Neural cell (in vitro differentiated cells): ENCODE results near the gene C1orf198. TPM values are rescaled to one million over a fixed set of nuclear protein-coding genes. Genes with fewer than 3 reads are reported as not detected.

ENCODE experiments used
- H2AFZ ChIP-seq: fragments of 200-600, 300-800 bp; sonication (generic), shearing (Covaris generic); 2 replicates; pipeline ENCODE4 v1.6.0; 2014; ENCODE audit warnings: low read depth, mild to moderate bottlenecking, antibody characterized with exemption, low read length, moderate library complexity
- H3F3A ChIP-seq: fragments of 200-600 bp; shearing (Covaris generic); 2 replicates; pipeline ENCODE4 v1.6.1; 2016; ENCODE audit warnings: mild to moderate bottlenecking, moderate library complexity, mixed read lengths, antibody characterized with exemption, low read length; ENCODE audit not compliant: insufficient read depth, poor library complexity, severe bottlenecking
- H3K27ac ChIP-seq: fragments of 200-600, 300-800 bp; sonication (generic), shearing (Covaris generic); 2 replicates; pipeline ENCODE4 v1.5.1; 2014; ENCODE audit warnings: mild to moderate bottlenecking, low read length, moderate library complexity
- H3K27me3 ChIP-seq: fragments of 300-800, 200-600 bp; sonication (generic), shearing (Covaris generic); 2 replicates; pipeline ENCODE4 v1.6.0; 2014; ENCODE audit warnings: mild to moderate bottlenecking, low read depth, low read length, moderate library complexity; ENCODE audit not compliant: insufficient read depth
- H3K36me3 ChIP-seq: fragments of 300-800, 200-600 bp; sonication (generic), shearing (Covaris generic); 2 replicates; pipeline ENCODE4 v1.5.1; 2014; ENCODE audit warnings: mild to moderate bottlenecking, antibody characterized with exemption, low read length, moderate library complexity; ENCODE audit not compliant: insufficient read depth
- H3K4me2 ChIP-seq: fragments of 300-800, 200-600 bp; sonication (generic), shearing (Covaris generic); 2 replicates; pipeline ENCODE4 v1.6.0; 2014; ENCODE audit warnings: mild to moderate bottlenecking, low read length
- H3K4me3 ChIP-seq: fragments of 300-800, 200-600 bp; sonication (generic), shearing (Covaris generic); 2 replicates; pipeline ENCODE4 v1.5.1; 2014; ENCODE audit warnings: mild to moderate bottlenecking, low read length, moderate library complexity
- H3K79me2 ChIP-seq: fragments of 200-600 bp; shearing (Covaris generic); replicated peaks from 2 replicates; pipeline ENCODE4 v1.6.0; 2014; ENCODE audit warnings: mild to moderate bottlenecking, low read length, moderate library complexity; ENCODE audit not compliant: insufficient read depth
- H3K9ac ChIP-seq: fragments of 300-800, 200-600 bp; sonication (generic), shearing (Covaris generic); 2 replicates; pipeline ENCODE4 v1.6.1; 2016; ENCODE audit warnings: mild to moderate bottlenecking, low read length, mixed read lengths
- H3K9me2 ChIP-seq: fragments of 200-600 bp; shearing (Covaris generic); 2 replicates; pipeline ENCODE4 v1.6.1; 2016; ENCODE audit warnings: mild to moderate bottlenecking, low read length, mixed read lengths; ENCODE audit not compliant: insufficient read depth
- H3K9me3 ChIP-seq: fragments of 200-600, 300-800 bp; sonication (generic), shearing (Covaris generic); 2 replicates; pipeline ENCODE4 v1.6.1; 2016; ENCODE audit warnings: mild to moderate bottlenecking, mixed run types, low read length, moderate library complexity, mixed read lengths
- H4K20me1 ChIP-seq: fragments of 200-600 bp; shearing (Covaris generic); 2 replicates; pipeline ENCODE4 v1.6.1; 2016; ENCODE audit warnings: mild to moderate bottlenecking, mixed run types; ENCODE audit not compliant: insufficient read depth
- EP300 ChIP-seq: fragments of 450-650 bp; conservative IDR thresholded peaks from 2 replicates; pipeline ENCODE4 v1.6.1; 2014; ENCODE audit warnings: antibody characterized with exemption, mild to moderate bottlenecking, moderate library complexity; ENCODE audit not compliant: poor library complexity, severe bottlenecking
- EZH2 ChIP-seq: fragments of 200-600, 300-800 bp; shearing (Covaris generic), sonication (generic); IDR thresholded peaks from 2 replicates; pipeline ENCODE4 v1.6.1; 2014; ENCODE audit warnings: antibody characterized with exemption, low read length, borderline replicate concordance, mild to moderate bottlenecking; ENCODE audit not compliant: insufficient read depth, poor library complexity, severe bottlenecking
- MXI1 ChIP-seq: fragments of 450-650 bp; conservative IDR thresholded peaks from 2 replicates; pipeline ENCODE4 v1.6.1; 2014; ENCODE audit warnings: antibody characterized with exemption, mild to moderate bottlenecking; ENCODE audit not compliant: poor library complexity, severe bottlenecking
- POLR2AphosphoS5 ChIP-seq: IDR thresholded peaks from 2 replicates; pipeline ENCODE4 v1.6.1; 2012
- RAD21 ChIP-seq: fragments of 450-650 bp; conservative IDR thresholded peaks from 2 replicates; pipeline ENCODE4 v1.6.1; 2014; ENCODE audit warnings: antibody characterized with exemption, mild to moderate bottlenecking, moderate library complexity
- SMC3 ChIP-seq: fragments of 450-650 bp; conservative IDR thresholded peaks from 2 replicates; pipeline ENCODE4 v1.6.1; 2014; ENCODE audit warnings: antibody characterized with exemption, mild to moderate bottlenecking, moderate library complexity; ENCODE audit not compliant: poor library complexity
- TAF1 ChIP-seq: IDR thresholded peaks from 2 replicates; pipeline ENCODE4 v1.6.1; 2012; ENCODE audit warnings: low read depth
- polyA plus RNA-seq: library from polyadenylated mRNA; depleted of rRNA; stranded (reverse); fragments of >200 nt; gene quantifications from 2 replicates; pipeline ENCODE4 v1.2.3, GENCODE V29; 2014
- TF ChIP-seq, protein P1 (sequence below): fragments of 450-650 bp; IDR thresholded peaks from 2 replicates; pipeline ENCODE4 v1.5.1; 2014; ENCODE audit warnings: antibody characterized with exemption, mild to moderate bottlenecking, moderate library complexity; ENCODE audit not compliant: poor library complexity, severe bottlenecking
- TF ChIP-seq, protein P2 (sequence below): IDR thresholded peaks from 2 replicates; pipeline ENCODE4 v1.6.1; 2012; ENCODE audit warnings: borderline replicate concordance

C1orf198 gene
- polyA plus RNA-seq, 1 donor from 2014 or later = 16.7 TPM

DNA sequence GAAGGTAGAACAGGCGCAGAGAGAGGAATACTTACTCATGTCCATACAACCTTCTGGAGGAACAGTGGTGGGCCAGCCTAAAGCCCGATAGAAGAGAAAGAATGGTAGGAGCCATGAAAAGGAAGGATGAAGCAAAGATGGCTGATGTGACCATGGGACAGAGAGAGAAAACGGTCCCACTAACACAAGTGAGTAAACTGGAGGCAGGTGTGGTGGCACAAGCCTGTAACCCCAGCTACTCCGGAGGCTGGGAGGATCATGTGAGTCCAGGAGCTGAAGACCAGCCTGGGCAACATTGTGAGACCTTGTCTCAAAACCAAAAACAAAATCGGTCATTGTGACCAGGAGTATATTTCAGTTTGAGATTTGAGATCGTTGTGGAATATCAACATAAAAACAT, 49.4 kb downstream of the C1orf198 start:
- H3K79me2 ChIP-seq = no peaks in the 10 kb centered on the region
- H3K4me3 ChIP-seq = no peak overlapping the region
- no peaks in the 10 kb centered on the region for H3K36me3 ChIP-seq
- no peak overlapping the region for H3K4me2 ChIP-seq
- no peak overlapping the region for H3K27ac ChIP-seq
- H3K9ac ChIP-seq = no peak overlapping the region
- no peaks in the 10 kb centered on the region for H3K27me3 ChIP-seq
- no peak overlapping the region for H2AFZ ChIP-seq
- H4K20me1 ChIP-seq = no peaks in the 10 kb centered on the region
- no peaks in the 10 kb centered on the region for H3K9me3 ChIP-seq
- no peaks in the 10 kb centered on the region for H3F3A ChIP-seq
- no peaks in the 10 kb centered on the region for H3K9me2 ChIP-seq
- TF ChIP-seq EP300 (no peak), RAD21 (no peak), SMC3 (no peak), POLR2AphosphoS5 (no peak), MXI1 (no peak), EZH2 (no peak), TAF1 (no peak)
- TF ChIP-seq, protein P1, sequence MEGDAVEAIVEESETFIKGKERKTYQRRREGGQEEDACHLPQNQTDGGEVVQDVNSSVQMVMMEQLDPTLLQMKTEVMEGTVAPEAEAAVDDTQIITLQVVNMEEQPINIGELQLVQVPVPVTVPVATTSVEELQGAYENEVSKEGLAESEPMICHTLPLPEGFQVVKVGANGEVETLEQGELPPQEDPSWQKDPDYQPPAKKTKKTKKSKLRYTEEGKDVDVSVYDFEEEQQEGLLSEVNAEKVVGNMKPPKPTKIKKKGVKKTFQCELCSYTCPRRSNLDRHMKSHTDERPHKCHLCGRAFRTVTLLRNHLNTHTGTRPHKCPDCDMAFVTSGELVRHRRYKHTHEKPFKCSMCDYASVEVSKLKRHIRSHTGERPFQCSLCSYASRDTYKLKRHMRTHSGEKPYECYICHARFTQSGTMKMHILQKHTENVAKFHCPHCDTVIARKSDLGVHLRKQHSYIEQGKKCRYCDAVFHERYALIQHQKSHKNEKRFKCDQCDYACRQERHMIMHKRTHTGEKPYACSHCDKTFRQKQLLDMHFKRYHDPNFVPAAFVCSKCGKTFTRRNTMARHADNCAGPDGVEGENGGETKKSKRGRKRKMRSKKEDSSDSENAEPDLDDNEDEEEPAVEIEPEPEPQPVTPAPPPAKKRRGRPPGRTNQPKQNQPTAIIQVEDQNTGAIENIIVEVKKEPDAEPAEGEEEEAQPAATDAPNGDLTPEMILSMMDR = no peak
- TF ChIP-seq, protein P2, sequence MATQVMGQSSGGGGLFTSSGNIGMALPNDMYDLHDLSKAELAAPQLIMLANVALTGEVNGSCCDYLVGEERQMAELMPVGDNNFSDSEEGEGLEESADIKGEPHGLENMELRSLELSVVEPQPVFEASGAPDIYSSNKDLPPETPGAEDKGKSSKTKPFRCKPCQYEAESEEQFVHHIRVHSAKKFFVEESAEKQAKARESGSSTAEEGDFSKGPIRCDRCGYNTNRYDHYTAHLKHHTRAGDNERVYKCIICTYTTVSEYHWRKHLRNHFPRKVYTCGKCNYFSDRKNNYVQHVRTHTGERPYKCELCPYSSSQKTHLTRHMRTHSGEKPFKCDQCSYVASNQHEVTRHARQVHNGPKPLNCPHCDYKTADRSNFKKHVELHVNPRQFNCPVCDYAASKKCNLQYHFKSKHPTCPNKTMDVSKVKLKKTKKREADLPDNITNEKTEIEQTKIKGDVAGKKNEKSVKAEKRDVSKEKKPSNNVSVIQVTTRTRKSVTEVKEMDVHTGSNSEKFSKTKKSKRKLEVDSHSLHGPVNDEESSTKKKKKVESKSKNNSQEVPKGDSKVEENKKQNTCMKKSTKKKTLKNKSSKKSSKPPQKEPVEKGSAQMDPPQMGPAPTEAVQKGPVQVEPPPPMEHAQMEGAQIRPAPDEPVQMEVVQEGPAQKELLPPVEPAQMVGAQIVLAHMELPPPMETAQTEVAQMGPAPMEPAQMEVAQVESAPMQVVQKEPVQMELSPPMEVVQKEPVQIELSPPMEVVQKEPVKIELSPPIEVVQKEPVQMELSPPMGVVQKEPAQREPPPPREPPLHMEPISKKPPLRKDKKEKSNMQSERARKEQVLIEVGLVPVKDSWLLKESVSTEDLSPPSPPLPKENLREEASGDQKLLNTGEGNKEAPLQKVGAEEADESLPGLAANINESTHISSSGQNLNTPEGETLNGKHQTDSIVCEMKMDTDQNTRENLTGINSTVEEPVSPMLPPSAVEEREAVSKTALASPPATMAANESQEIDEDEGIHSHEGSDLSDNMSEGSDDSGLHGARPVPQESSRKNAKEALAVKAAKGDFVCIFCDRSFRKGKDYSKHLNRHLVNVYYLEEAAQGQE = no peak

DNA sequence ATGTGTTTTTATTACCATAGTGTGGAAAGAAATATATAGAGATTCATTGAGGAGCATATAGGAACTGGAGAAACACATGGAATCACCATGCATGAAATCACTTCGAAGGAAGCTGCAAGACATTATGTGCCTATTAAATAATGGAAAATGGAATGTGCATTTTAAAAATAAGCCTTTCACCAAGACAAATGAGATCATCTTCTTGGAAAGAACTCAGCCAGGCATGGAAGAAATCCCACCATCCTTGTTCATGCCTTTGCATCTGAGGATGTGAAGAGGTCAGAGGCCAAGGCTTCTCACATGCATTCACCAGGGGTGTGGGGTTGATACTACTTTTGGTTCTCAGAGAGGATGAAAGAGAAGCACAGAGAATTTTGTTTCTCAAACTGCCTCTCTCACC, 50.0 kb downstream of the C1orf198 start:
- Histone ChIP-seq H2AFZ (no peak overlapping the region), H3K79me2 (no peaks in the 10 kb centered on the region), H3K36me3 (no peaks in the 10 kb centered on the region), H3K9ac (no peak overlapping the region), H3F3A (no peaks in the 10 kb centered on the region), H3K9me3 (no peaks in the 10 kb centered on the region), H3K4me3 (no peak overlapping the region), H4K20me1 (no peaks in the 10 kb centered on the region), H3K27me3 (no peaks in the 10 kb centered on the region), H3K27ac (no peak overlapping the region), H3K9me2 (no peaks in the 10 kb centered on the region), H3K4me2 (no peak overlapping the region)
- TF ChIP-seq EP300 = no peak

DNA sequence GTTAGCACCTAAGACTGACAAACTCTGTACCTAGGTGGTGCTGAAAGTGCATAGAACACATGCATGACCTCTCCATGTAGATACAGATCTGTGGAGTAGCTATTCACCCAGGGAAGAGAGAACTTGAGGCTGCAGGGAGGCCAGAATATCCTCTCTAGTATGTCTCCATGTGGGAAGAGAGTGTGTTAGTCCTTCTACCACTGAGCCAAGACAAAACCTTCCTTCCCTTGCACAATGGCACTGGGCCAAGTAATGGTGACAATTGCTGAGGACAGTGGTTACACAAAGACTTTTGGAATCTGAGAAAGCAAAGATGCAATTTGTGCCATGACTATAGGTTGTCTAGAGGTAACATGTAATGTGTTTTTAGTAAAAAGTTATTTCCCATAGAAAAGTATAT, 52.3 kb downstream of the C1orf198 start:
- Histone ChIP-seq H3K27me3 (no peaks in the 10 kb centered on the region), H3K9me3 (no peaks in the 10 kb centered on the region), H3K4me3 (no peak overlapping the region), H3K36me3 (no peaks in the 10 kb centered on the region), H3K9ac (no peak overlapping the region), H4K20me1 (no peaks in the 10 kb centered on the region), H3F3A (no peaks in the 10 kb centered on the region), H3K4me2 (no peak overlapping the region), H3K9me2 (no peaks in the 10 kb centered on the region), H3K27ac (no peak overlapping the region), H3K79me2 (no peaks in the 10 kb centered on the region), H2AFZ (no peak overlapping the region)
- TF ChIP-seq, protein P1 = no peak
- no peak for TF ChIP-seq POLR2AphosphoS5
- no peak for TF ChIP-seq SMC3
- TF ChIP-seq MXI1 = no peak
- no peak for TF ChIP-seq EP300
- TF ChIP-seq RAD21 = no peak
- TF ChIP-seq EZH2 = no peak
